Natural killer cell (primary cell): Measurements from ENCODE around the gene HMOX2. TPM values are rescaled to one million over a fixed set of nuclear protein-coding genes. Genes with fewer than 3 reads are reported as not detected.

Source experiments
- ATAC-seq, 3 donors: fragments of 150-1000 bp in 2 of 3; fragments of 200-7000 bp in 1 of 3; cut with Tn5 transposase; 1 replicate in 1 of 3; 2 replicates in 2 of 3; pipeline ENCODE4 v1.10.0; 2021; ENCODE audit warnings: mild to moderate bottlenecking in 2 of 3, moderate library complexity in 2 of 3
- DNase-seq, 2 donors: peaks; one replicate each; pipeline versions ENCODE4 v3.0.0 to v3.0.0-alpha.2; 2013 to 2021; ENCODE audit warnings: mixed read lengths in 1 of 2
- H3K27ac ChIP-seq: one replicate; pipeline ENCODE4 v1.5.1; 2013; ENCODE audit warnings: mild to moderate bottlenecking, low read length
- H3K27me3 ChIP-seq: one replicate; pipeline ENCODE4 v1.6.1; 2013; ENCODE audit warnings: low read length; ENCODE audit not compliant: control insufficient read depth, insufficient read depth
- H3K36me3 ChIP-seq: one replicate; pipeline ENCODE4 v1.6.1; 2013; ENCODE audit warnings: low read length; ENCODE audit not compliant: control insufficient read depth, insufficient read depth
- H3K4me1 ChIP-seq: one replicate; pipeline ENCODE4 v1.6.1; 2013; ENCODE audit warnings: low read length; ENCODE audit not compliant: control insufficient read depth, insufficient read depth
- H3K4me3 ChIP-seq: one replicate; pipeline ENCODE4 v1.5.1; 2013; ENCODE audit warnings: low read length
- H3K9me3 ChIP-seq: one replicate; pipeline ENCODE4 v1.6.1; 2013; ENCODE audit warnings: low read length; ENCODE audit not compliant: control insufficient read depth, insufficient read depth
- H3K27ac Mint-ChIP-seq, 2 donors: one replicate each; pipeline ENCODE4 v1.8.0; 2022; ENCODE audit warnings: mild to moderate bottlenecking in 2 of 2, mixed read lengths in 2 of 2, moderate library complexity in 1 of 2
- H3K27me3 Mint-ChIP-seq, 2 donors: one replicate each; pipeline ENCODE4 v1.8.0; 2022; ENCODE audit warnings: low read depth in 2 of 2, mixed read lengths in 2 of 2
- H3K36me3 Mint-ChIP-seq: one replicate; pipeline ENCODE4 v1.8.0; 2022; ENCODE audit warnings: mixed read lengths
- H3K4me1 Mint-ChIP-seq, 2 donors: one replicate each; pipeline ENCODE4 v1.8.0; 2022; ENCODE audit warnings: mixed read lengths in 2 of 2
- H3K4me3 Mint-ChIP-seq: one replicate; pipeline ENCODE4 v1.8.0; 2022; ENCODE audit warnings: mild to moderate bottlenecking, moderate library complexity, mixed read lengths
- H3K9me3 Mint-ChIP-seq, 2 donors: one replicate each; pipeline ENCODE4 v1.8.0; 2022; ENCODE audit warnings: mixed read lengths in 2 of 2
- CTCF ChIP-seq: fragments of 200-600 bp; IDR thresholded peaks from one replicate; pipeline ENCODE4 v1.8.0; 2022; ENCODE audit warnings: antibody characterized with exemption
- WGBS: methylation state at CpG from one replicate; pipeline ENCODE4 v1.1.7; 2013; ENCODE audit warnings: missing lambda C conversion rate; ENCODE audit not compliant: insufficient coverage; 5-methylcytosine and 5-hydroxymethylcytosine counted together
- intact Hi-C: fragments of 100-400 bp; cut with micrococcal nuclease; formaldehyde crosslinking; loops from one replicate; pipeline ENCODE4 v1.14.2; 2022
- total RNA-seq, 4 donors: library from RNA; stranded (reverse); fragments of 120-200 nt in 1 of 4; gene quantifications; one replicate each; pipeline versions ENCODE4 v1.2.3 to v1.2.4, GENCODE V29; 2013 to 2022

HMOX2 gene
- total RNA-seq, 3 donors from 2014 or later (not counting 1 experiment from before 2014, with no cell fraction given): 66.0 to 104 (median 77.3) TPM

DNA sequence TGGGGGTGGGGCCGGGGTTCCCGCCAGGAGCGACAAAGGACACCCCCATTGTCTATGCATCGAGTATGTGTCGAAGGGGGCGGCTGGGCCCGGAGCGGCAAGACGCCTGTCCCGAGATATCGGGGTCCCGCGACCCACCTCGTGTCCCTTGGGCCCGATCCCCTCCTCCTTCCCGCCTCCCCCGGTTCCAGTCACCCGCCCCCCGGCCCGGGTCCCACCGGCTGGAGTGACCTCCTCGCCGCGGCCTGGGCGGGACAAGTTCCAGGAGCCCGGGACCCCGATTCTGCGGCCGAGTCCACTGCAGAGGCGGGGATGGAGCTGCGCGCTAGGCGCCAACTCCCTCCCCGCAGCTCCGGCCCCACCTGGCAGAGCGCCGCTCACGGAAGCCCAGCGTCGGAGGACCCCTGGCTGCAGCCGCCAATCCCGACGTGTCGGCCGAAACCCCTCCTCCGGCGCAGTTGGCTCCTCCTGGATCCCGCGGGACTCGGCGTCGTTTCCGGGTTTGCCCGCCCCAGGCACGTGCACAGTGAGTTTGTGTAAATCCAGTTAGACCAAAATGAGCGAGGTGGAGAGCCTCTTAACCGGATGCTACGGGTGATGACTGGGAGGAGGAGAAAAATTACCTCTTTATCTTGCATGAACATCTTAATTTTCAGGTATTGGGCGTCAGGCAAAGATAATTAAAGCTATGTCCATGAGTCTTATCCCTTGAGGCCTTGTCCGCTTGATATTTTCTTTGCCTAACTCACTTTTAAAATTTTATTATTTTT is 1.8 kb upstream of the HMOX2 start, which contains the start of gene NMRAL1:
Gene NMRAL1, minus strand, starts transcription at position 434 of the 770 bp plus-strand sequence. CDS start 493 bp downstream, outside the sequence.
- Mint-ChIP-seq H3K4me3 (peak within 1 kb of the TSS; percentile 86), H3K36me3 (no peaks in the 10 kb centered on the region), H3K9me3 (no peaks in the 10 kb centered on the region), H3K27me3 (no peaks in the 10 kb centered on the region), H3K4me1 (peaks cover 22 to 45% of the 10 kb centered on the region in 2 donors), H3K27ac (peak within 1 kb of the TSS; percentile 72 to 83)
- WGBS: 3% methylated on average over 57 of the region's 60 CpGs
- Histone ChIP-seq H3K4me1 (peaks cover 42% of the 10 kb centered on the region), H3K36me3 (no peaks in the 10 kb centered on the region), H3K27me3 (no peaks in the 10 kb centered on the region), H3K4me3 (peak within 1 kb of the TSS; percentile 53), H3K9me3 (no peaks in the 10 kb centered on the region), H3K27ac (peak within 1 kb of the TSS; percentile 71)
- intact Hi-C loops: no loop called here
- DNase-seq: peak; percentile 76 to 89
- ATAC-seq: peak; percentile 58 to 75 (median 61)
- TF ChIP-seq CTCF: no peak

DNA sequence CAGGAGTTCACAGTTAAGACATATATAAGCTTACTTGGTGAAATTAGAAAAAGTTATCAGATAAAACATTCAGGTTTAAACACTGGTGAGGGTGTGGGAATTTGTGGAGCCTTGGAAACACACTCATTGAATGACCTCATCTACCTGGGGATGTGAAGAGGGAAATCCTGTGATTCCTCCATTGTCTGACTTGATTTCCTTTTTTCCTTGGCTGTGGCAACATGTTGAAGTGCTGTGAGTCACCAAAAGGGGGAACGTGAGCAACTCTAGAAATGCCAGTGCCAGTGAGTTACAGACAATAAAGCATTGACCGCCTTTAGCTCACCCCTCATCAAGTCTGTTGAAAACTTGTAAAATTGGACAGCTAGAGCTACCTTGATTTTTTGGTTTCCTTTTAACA is 1.8 kb downstream of the HMOX2 start:
- peak overlapping the region; percentile 87 for H3K4me3 Mint-ChIP-seq
- H3K36me3 Mint-ChIP-seq: no peaks in the 10 kb centered on the region
- intact Hi-C loops: loop anchor here (5.0 kb wide), 2 partner anchors 51 to 59 kb away; partner anchors contain the start of genes CDIP1 and DNAJA3
- TF ChIP-seq CTCF: no peak
- H3K9me3 Mint-ChIP-seq: no peaks in the 10 kb centered on the region
- H3K27ac ChIP-seq: peak overlapping the region; percentile 11
- H3K4me1 Mint-ChIP-seq: peaks cover 39 to 58% of the 10 kb centered on the region in 2 donors
- H3K27ac Mint-ChIP-seq: peak overlapping the region; percentile 85
- ATAC-seq: no peak
- no peaks in the 10 kb centered on the region for H3K36me3 ChIP-seq
- H3K27me3 Mint-ChIP-seq: no peaks in the 10 kb centered on the region
- no peaks in the 10 kb centered on the region for H3K27me3 ChIP-seq
- peaks cover 47% of the 10 kb centered on the region for H3K4me1 ChIP-seq
- H3K4me3 ChIP-seq: no peak overlapping the region
- DNase-seq: peak in 1 of 2 donors; percentile 55
- no peaks in the 10 kb centered on the region for H3K9me3 ChIP-seq
- 68% methylated on average over 2 of the region's 2 CpGs for WGBS

DNA sequence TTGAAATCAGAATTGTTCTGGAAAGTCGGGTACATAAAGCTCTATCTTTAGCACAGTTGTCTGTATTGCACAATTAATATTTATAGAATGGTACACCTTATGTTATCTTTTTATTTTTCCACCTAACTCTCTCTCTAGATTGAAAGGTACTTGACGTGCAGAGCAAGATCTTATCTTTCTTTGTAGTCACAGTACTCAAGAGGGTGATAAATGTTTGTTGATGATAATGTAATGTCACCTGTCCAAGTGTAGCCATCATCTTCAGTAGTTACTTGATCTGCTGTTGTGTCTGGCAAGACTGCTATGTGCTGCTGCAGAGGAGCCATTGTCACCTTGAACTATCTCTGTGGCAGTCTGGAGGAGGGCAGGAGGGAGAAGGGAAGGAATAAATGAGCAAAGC is 5.3 kb downstream of the HMOX2 start:
- Histone ChIP-seq H3K9me3 (no peaks in the 10 kb centered on the region), H3K27me3 (no peaks in the 10 kb centered on the region), H3K4me1 (peaks cover 21% of the 10 kb centered on the region), H3K27ac (no peak overlapping the region), H3K4me3 (no peak overlapping the region), H3K36me3 (peaks cover 14% of the 10 kb centered on the region)
- no peaks in the 10 kb centered on the region for H3K27me3 Mint-ChIP-seq
- peak overlapping the region; percentile 1 for H3K4me3 Mint-ChIP-seq
- no CpG with 5 or more reads among the region's 2 CpGs for WGBS
- ATAC-seq: no peak
- H3K36me3 Mint-ChIP-seq: peaks cover 7% of the 10 kb centered on the region
- DNase-seq: peak in 1 of 2 donors; percentile 35
- peak overlapping the region; percentile 51 to 87 for H3K27ac Mint-ChIP-seq
- no peak for TF ChIP-seq CTCF
- H3K9me3 Mint-ChIP-seq: no peaks in the 10 kb centered on the region
- intact Hi-C loops: no loop called here
- H3K4me1 Mint-ChIP-seq: peaks cover 47% of the 10 kb centered on the region in 2 donors
